ENCODE data around the gene VWA7.

The VWA7 gene

DNA sequence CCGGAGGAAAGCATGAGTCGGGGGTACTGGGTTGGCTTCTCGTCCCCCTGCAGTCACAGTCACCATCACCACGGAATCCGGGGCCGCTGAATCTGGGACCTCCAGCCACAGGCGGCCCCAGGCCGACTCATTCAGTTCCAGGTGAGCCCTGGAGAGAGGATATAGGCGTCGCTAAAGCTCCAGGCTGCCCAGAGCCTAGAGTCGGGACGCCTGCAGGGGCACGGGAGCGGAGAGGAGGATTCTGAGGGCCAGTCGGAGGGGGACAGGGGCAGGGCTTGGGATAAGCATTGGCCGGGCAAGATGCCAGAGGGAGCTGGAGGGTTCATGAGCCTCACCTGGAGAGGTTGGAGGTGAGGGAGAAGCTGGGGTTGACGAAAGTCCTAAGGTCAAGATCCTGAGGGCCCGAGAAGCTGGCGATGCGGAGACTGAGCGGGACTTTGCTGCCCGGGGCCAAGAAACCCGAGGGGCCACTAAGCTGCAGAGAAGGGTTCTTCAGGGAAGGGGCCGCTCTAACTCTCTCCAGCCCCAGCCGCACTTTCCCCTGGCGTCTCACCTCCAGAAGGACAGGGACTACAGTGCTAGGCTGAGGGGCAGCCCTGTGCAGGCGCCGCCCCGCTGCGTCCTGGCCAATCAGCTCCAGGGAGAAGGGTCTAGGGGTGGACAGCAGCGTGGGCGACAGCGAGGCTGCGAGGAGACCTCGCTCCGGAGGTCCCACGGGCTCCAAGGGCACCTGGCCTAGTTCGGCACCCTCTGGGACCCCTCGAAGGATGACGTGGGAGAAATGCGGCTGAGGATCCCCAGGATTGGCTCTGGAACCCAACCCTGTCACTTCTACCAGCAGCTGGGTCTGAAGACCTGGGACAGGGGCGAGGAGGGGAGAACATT is 11.0 kb downstream of the VWA7 start (continued):
- TF ChIP-seq ZBTB21 (tag by site-specific recombination; IDR thresholded peaks at IDR 0.05) (no peak), BCL11A (tag by site-specific recombination; IDR thresholded peaks at IDR 0.05; ENCODE audit: low read depth) (no peak), ZNF837 (tag by site-specific recombination; IDR thresholded peaks at IDR 0.05) (no peak)
- TF ChIP-seq, protein P1, sequence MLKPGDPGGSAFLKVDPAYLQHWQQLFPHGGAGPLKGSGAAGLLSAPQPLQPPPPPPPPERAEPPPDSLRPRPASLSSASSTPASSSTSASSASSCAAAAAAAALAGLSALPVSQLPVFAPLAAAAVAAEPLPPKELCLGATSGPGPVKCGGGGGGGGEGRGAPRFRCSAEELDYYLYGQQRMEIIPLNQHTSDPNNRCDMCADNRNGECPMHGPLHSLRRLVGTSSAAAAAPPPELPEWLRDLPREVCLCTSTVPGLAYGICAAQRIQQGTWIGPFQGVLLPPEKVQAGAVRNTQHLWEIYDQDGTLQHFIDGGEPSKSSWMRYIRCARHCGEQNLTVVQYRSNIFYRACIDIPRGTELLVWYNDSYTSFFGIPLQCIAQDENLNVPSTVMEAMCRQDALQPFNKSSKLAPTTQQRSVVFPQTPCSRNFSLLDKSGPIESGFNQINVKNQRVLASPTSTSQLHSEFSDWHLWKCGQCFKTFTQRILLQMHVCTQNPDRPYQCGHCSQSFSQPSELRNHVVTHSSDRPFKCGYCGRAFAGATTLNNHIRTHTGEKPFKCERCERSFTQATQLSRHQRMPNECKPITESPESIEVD (tag by site-specific recombination; IDR thresholded peaks at IDR 0.05): no peak

DNA sequence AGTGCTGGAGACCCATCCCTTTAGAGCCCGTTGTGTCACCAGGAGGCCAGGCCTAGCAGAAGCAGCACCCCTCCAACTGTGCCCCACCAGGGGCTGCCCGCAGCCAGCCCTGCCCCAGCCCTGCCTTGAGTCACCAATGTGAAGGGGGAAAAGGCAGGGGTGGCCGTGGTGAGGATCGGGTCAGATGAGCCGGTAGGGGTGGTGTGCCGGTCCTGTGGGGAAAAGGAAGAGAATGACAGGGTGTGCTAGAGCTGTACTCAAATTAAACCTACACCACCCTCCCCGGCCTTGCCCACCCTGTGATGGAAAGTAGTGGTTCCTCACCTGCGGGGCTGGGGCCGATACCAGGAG is 11.6 kb downstream of the VWA7 start:
- H3K4me1 ChIP-seq (ENCODE audit: control insufficient read depth, insufficient read depth, low read length): no peaks in the 10 kb centered on the region
- ChIA-PET CTCF (interaction anchor here (0.6 to 1.9 kb wide), 2 partner anchors 12 to 30 kb away, joined by 3 to 6 read pairs; partner anchors contain the start of gene VARS1), POLR2A (interaction anchor here (0.8 kb wide), 2 partner anchors 13 to 50 kb away, joined by 3 read pairs; partner anchors contain the start of genes HSPA1A and HSPA1L)

DNA sequence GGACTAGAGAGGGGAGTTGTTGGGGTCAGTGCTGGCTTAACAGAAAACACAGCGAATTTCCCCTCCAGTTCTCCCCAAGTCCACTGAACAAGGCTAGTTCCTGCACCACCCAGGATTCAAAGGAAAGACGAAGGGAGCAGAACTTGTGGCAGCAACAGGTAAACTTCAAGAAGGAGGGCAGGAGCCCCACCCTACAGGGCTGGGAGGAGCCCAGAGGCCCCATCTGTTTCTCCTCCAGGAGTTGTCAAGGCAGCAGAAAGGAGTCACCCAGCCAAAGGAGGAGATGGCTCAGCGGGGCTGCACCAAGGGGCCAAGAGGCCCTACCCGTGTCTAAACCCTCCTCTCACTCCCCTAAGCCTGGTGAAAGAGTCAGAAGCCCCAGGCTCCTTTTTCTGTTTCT is 12.9 kb downstream of the VWA7 start:
- TF ChIP-seq WT1 (tag by site-specific recombination; IDR thresholded peaks at IDR 0.05): peak; percentile 35; the same call in 1 of the 2 replicates
- no peak for TF ChIP-seq ZNF423 (tag by site-specific recombination; IDR thresholded peaks at IDR 0.05)
- peak; percentile 81; the same call in 1 of the 2 replicates for TF ChIP-seq SCRT2 (tag by site-specific recombination; IDR thresholded peaks at IDR 0.05)
- H3K4me1 ChIP-seq (ENCODE audit: control insufficient read depth, insufficient read depth, low read length): no peaks in the 10 kb centered on the region
- no peak overlapping the region for H3K27ac ChIP-seq (ENCODE audit: extremely low read depth, low read depth, low read length)
- H3K36me3 ChIP-seq (ENCODE audit: control insufficient read depth in 2 of 2, insufficient read depth in 1 of 2, low read length in 2 of 2): peaks cover 13 to 57% of the 10 kb centered on the region in 2 experiments; a peak in 2 of 3 replicates
- H3K4me3 ChIP-seq (ENCODE audit: low read depth, low read length): no peak overlapping the region
- CTCF ChIA-PET: interaction anchor here (0.7 to 2.1 kb wide), 2 partner anchors 9 to 16 kb away, joined by 3 to 5 read pairs; no protein-coding TSS in a partner anchor
- H3K9me3 ChIP-seq (ENCODE audit: control insufficient read depth, insufficient read depth, low read depth, low read length): no peaks in the 10 kb centered on the region
- POLR2A ChIA-PET: interaction anchor here (0.6 to 1.7 kb wide), 3 partner anchors 25 to 70 kb away, joined by 4 to 8 read pairs (median 5); partner anchors contain the start of genes HSPA1B and MSH5

More for the DNA sequence above, 11.6 kb downstream of the VWA7 start:
- Histone ChIP-seq H3K36me3 (ENCODE audit: control insufficient read depth in 2 of 2, insufficient read depth in 1 of 2, low read length in 2 of 2) (peaks cover 4 to 44% of the 10 kb centered on the region in 2 experiments; a peak in 1 of 3 replicates), H3K4me3 (ENCODE audit: low read depth, low read length) (no peak overlapping the region), H3K27ac (ENCODE audit: extremely low read depth, low read depth, low read length) (no peak overlapping the region; the same call in 1 of the 2 replicates), H3K9me3 (ENCODE audit: control insufficient read depth, insufficient read depth, low read depth, low read length) (no peaks in the 10 kb centered on the region)
- TF ChIP-seq ZSCAN23 (tag by site-specific recombination; IDR thresholded peaks at IDR 0.05) (no peak), ZNF837 (tag by site-specific recombination; IDR thresholded peaks at IDR 0.05) (no peak), ZNF510 (tag by site-specific recombination; IDR thresholded peaks at IDR 0.05; ENCODE audit: insufficient replicate concordance) (no peak), SETDB1 (IDR thresholded peaks at IDR 0.05; ENCODE audit: insufficient read length, low read length) (no peak), ZNF626 (tag by site-specific recombination; IDR thresholded peaks at IDR 0.05) (no peak), ZBTB48 (tag by site-specific recombination; IDR thresholded peaks at IDR 0.05) (no peak), KLF16 (tag by site-specific recombination; IDR thresholded peaks at IDR 0.05) (no peak)
- TF ChIP-seq, protein P2, sequence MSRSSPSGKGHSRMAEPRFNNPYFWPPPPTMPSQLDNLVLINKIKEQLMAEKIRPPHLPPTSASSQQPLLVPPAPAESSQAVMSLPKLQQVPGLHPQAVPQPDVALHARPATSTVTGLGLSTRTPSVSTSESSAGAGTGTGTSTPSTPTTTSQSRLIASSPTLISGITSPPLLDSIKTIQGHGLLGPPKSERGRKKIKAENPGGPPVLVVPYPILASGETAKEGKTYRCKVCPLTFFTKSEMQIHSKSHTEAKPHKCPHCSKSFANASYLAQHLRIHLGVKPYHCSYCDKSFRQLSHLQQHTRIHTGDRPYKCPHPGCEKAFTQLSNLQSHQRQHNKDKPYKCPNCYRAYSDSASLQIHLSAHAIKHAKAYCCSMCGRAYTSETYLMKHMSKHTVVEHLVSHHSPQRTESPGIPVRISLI (tag by site-specific recombination; IDR thresholded peaks at IDR 0.05): no peak
- TF ChIP-seq, protein P3, sequence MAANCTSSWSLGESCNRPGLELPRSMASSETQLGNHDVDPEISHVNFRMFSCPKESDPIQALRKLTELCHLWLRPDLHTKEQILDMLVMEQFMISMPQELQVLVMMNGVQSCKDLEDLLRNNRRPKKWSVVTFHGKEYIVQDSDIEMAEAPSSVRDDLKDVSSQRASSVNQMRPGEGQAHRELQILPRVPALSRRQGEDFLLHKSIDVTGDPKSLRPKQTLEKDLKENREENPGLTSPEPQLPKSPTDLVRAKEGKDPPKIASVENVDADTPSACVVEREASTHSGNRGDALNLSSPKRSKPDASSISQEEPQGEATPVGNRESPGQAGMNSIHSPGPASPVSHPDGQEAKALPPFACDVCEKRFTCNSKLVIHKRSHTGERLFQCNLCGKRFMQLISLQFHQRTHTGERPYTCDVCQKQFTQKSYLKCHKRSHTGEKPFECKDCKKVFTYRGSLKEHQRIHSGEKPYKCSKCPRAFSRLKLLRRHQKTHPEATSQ (tag by site-specific recombination; IDR thresholded peaks at IDR 0.05): no peak
